SKM-1 (cell line): ENCODE results near the gene TRIM42.

ENCODE experiments used
- DNase-seq: peaks from one replicate; lab custom pipeline; 2025; ENCODE audit not compliant: unreplicated experiment; lab: John Stamatoyannopoulos, UW

TRIM42 gene

DNA sequence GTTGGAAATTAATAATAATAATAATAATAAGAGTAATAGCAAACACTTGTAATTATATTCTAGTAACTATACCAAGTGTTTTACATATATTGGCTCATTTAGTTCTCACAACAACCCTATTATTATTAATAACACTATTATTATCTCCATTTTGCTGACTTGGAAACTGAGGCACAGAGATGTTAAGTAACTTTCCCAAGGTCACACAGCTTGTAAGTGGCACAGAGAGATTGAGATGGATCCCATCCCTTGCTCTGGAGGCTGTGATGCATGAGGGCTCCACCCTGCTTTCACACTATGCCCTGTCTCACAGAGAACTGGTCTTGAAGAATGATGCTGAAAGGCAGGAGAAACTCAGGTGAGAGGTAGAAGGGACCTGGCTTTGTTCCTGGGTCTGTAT lies 31.9 kb downstream of the TRIM42 start:
- no peak for DNase-seq

DNA sequence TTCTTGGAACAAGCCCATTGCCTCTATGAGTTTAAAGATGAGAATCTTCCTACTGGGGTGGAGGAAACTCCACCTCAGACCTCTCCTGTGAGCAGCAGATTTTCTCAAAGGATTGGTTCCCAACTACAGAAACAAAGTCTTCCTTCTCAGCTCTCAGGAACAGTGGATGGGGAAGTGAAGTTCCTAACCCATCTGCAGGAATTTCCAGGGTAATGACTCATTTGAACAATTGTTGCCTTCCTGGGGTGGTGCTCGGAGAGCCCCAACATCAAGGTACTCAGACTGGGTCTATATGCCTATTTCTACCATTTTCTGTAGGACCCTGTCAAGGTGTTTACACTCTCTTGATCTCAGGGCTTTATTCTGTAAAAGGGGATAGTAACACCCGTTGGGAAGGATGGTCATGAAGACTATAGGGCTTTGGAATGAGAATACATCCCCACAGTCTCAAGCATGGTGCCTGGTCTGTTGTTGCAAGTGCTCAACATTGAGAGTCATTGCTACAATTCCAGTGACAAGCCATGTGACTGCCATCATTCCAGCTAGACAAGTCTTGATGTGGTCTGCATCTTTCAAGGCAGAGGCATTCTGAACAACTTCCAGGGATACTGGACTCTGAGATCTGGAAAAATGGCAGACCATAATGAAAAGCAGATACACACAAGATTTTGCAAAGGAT lies 33.0 kb downstream of the TRIM42 start:
- DNase-seq, result no peak

DNA sequence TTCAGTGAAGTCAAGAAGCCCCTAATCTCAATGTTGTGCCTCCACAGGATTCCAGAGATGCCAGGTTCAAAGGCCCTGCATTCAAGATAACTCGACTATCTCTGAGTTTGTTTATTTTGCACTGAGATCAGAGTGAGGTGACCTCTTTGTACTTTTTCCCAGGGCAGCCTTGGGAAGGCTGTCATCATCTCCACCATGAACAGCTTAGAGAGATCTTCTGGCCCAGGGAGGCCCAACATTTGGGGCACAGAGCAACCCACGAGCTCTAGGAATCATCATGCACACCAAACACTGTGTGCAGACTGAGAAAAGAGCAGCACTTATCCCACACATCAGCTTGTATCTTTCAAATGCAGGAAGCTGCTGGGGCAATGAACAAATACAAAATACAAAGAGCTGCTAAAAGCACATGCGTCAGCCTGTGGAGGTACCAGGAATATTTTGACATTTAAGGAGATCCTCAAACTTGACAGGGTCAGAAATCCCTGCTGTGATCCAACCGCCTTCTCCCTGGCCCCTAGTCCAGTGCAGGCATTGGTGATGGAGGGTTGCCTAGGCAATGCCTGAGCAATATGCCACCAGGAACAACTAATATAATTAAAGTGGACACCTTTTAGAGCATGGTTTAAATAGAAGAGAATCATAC lies 33.6 kb downstream of the TRIM42 start:
- no peak for DNase-seq

DNA sequence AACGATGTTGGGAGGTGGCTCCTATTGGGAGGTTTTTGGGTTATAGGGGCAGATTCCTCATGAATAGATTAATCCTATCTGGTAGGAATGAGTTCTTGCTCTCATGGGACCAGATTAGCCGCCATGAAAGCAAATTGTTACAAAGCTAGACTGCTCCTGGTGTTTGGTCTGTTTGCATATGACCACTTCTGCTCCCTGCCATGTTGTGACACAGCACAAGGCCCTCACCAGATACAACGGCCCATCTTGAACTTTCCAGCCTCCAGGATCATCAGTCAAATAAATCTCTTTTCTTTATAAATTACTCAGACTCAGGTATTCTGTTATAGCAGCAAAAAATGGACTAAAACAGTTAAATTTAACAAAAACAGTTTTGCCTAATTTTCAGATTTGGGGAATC lies 34.4 kb downstream of the TRIM42 start:
- DNase-seq, result no peak

DNA sequence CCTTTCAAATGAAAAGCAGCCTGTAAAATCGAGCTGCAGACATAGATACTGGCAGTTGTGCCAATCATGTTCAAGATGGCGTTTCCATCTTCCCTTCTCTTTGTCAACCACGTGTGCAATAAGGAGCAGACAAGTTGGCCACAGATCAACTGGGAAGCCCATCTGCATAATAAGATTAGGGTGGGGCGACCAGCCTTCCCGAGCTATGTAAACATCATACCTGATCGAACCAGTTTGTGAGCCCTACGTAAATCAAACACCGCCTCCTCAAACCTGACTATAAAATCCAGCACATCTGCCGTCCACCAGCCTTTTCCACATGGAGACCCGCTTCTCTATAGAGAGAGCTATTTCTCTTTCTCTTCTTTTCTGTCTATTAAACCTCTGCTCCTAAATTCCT lies 37.2 kb downstream of the TRIM42 start:
- DNase-seq, result no peak

DNA sequence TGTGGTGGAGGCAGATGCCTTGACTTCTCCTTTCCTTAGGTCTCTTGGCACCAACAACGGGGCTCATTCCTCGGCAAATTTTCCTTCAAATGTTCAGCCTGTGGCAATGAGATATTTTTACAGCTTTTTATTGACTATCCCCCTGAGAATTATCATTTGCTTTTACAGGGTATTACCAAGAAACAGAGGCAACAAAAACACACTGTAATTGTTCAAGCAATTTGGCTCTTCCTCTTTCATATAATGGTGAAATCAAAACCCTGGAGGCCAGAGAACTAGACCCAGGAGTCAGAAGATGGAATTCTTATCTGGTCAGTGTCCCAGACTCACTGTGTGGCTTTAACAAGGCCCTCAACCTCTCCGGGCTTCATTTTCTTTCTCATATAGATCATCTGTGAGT lies 40.1 kb downstream of the TRIM42 start:
- no peak for DNase-seq

DNA sequence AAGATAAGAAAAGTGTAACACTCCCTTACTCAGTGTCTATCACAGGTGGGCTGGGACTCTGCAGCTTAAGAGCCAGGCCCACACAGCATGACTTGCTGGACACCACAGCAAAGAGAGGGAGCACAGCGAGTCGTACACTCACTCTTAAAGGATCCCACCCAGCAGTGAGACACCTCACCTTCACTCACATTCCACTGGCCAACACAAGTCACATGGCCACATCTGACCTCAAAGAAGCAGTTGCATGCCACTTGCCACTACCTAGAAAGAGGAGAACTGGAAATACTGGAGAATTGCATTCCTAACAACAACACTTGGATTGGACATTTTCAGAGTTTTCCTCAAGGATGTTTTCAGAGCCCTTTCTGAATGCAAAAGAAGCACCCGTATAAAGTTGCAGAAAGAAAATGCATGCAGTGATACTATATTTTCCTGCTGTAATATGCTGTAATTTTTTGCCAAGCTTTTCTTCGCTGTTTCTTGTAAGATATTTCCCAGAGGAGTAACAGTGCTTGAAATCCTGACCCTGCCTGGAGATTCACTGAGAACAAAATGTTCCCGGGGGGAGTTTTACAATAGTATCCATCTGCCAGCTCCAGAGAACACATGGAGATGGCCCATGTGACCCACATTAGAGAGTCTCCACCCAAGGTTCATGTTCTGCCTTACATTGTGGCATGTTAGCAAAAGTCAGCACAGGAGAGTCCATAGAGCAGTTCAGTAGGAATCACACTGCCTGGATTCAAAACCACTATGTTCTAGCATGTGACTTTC lies 42.2 kb downstream of the TRIM42 start:
- DNase-seq, result no peak

DNA sequence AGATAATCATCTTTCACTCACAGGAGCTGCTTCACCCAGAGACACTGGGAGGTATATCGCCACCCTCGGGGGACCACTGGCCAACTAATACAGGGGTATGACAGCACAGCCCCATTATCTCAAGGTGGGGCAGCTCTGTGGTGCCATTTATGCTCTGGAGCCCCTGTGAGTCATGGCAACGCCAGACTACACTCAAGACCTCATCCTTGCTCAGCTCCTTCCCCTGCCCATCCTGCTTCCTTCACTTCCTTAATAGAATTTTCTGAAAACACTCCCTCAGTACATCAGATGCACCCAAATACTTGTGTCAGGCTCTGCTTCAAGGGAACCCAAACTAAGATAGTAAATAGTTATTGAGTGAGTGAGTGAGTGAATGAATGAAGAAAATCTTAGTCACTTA lies 45.7 kb downstream of the TRIM42 start:
- DNase-seq, result no peak

DNA sequence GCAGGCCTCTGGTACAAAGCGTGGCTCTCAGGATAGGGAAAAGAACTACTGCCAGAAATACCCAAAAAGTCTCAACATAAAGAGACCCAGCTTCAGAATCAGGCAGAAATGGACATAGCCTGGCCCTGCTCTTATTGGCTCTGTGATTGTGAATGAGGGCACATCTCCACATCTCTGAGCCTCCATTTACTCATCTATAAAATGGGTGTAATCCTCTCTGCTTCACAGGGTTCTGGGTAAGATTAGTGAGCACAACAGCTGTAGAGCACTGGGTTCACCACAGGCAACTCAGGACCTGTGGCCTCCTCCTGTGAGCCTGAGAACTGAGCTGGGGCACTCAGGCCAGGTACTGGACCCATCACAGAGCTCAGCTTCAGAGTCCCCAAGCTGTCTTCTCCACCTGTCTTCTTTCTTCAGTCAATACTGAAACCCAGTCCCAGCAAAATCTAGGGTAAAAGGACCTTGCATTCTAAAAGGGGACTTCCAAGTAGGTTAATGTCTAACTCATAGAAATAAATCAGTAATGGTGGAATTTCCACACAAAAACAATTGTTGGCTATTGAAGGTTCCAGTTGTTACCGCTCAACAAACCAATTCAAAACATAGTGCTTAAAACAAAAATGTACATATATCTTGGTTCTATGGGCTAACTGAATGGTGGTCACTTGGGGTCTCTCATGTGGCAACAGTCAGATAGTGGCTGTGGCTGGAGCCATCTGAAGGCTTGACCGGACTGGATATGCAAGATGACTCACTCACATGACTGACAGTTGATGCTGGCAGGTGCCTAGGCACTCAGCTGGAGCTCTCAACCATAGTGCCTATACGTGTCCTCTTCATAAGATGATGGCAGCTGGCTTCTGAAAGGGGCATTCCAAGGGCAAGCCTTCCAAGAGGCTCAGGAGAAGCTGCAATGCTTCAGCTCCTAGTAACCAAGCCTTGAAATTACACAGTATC lies 47.3 kb downstream of the TRIM42 start:
- DNase-seq, result no peak

DNA sequence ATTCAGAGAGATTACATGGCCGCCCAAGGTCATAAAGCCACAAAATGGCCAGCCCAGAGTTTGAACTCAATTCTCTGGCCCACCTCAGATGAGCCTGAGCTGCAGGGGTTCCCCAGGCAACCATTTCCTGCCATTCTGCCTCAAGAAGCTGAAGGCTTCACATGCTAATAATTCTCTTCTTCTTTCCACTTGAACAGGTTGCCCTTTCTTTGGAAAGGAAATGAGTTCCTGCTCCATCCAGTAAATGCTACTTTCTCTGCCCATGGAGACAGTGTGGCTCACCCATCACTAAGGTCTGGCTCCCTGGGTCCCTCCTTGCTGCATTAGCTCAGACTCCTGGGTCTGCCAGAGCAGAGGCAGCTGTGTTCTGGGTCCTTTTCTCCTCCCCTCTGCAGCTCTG lies 48.2 kb downstream of the TRIM42 start:
- no peak for DNase-seq

DNA sequence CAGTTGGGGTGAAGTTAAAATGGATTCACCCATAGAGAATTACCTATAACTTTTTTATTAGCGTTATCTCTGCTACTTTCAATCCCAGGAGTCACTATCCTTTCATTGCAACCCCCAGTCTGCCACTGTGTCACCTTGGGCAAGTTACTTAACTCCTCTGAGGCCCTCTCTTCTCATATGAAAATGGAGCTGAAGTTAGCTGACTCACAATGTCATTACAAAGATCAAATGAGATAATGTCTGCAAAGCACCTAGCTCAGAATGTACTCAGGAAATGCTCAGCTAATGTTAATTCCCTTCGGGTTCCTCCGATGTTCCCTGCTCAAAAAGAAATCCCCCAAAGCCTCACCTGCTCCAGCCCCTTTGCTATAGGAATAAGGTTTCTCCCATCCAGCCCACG lies 50.0 kb downstream of the TRIM42 start:
- DNase-seq, result no peak

DNA sequence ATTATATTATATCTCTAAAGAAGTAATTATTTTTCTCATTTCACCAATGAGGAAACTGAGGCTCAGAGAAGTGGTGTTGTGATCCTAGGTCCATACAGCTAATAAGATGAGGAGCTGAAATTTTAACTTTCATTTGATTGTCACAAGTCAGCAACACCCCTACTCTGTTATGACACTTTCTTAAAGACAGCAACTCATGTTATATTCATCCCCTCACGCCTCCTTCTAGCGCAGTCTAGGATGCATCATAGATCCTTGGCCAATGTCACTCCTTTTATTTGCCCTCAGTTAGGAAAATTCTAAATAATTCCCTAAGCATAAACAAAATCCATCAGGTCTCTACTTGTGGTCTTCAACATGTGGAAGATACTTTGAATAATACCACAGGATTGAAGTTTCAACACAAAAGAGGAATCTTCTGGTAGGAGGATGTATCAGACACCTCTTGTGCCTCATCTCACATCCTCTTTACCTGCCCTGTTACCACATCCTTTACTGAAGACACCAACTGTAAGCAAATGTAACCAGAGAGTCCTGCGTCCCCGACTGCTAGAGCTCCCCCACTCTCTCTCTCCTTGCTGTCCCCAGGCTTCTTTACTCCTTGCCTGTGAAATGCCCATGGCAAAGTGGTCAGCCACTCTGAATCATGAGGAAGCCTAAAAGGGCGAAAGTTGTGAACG lies 53.7 kb downstream of the TRIM42 start:
- no peak for DNase-seq

DNA sequence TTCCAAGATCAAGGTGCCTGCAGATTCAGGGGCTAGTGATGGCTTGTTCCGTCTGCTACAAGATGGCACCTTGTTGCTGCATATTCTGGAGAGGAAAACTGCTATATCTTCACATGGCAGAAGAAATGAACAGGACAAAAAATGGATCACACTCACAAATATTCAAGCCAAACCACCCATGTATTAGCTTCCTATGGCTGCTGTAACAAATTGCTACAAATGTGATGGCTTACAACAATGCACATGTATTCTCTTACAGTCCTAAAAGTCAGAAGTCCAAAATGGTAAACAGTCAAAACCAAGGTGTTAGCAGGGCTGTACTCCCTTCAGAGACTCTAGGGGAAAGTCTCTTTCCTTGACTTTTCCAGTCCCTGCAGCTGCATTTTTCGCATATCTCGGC lies 55.8 kb downstream of the TRIM42 start:
- DNase-seq, result no peak

DNA sequence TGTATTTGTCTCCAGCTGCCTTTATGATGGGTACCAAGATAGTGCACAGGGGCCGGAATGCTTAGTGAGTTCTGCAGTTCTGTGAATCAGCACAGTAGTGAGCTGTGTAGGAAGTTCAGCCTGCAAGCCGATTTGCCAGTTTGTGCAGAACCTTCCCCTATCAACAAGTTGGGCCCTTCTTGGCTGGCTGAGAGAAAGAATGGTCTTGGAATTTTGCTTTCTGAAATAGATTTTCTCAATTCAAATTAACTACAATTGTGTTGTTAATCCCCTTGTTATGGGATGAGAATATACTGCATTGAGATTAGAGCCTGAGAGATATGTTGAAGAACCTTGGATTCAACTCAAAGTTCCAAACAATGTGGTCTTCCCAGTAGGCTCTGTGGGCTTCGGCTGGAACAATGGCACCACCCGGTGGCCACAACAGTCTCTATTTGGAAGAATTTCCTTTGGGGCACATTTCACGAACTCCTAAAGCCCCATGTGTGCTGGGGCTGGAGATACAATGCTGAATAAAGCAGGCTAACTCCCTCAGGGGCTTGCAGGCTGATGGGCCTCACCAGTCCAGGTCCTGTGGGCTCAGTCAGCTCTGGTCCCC lies 59.1 kb downstream of the TRIM42 start:
- DNase-seq, result no peak

DNA sequence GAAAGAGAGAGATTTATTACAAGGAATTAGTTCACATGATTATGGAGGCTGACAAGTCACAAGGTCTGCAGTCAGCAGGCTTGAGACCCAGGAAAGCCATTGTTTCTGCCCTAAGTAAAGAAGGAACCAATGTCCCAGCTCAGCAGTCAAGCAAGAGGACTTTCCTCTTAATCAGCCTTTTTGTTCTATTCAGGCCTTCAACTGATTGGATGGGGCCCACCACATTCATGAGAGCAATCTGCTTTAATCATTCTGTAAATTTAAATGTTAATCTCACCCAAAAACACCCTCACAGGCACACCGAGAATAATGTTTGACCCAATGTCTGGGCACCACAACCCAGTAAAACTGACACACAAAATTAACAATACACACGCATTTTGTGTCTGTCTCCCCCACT lies 64.3 kb downstream of the TRIM42 start:
- DNase-seq, result no peak

DNA sequence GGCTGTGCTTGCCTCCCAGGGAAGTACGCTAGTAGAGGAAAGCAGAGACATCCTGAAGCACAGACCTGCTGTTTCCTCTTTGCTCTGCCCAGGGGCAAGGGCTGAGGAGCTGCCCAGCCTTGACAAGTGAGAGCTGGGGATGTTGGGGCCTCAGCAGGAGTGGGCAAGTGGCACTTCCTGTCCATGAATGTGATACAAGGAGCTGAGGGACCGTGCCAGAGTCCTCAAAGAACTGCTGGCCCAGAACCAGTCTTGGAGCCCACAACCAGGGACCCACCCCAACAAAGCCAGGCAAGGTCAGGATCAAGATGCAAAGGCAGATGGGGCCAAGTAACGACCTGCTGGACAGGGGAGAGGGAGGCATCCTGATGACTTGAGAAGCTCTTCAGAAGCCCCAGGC lies 70.3 kb downstream of the TRIM42 start:
- DNase-seq, result no peak

DNA sequence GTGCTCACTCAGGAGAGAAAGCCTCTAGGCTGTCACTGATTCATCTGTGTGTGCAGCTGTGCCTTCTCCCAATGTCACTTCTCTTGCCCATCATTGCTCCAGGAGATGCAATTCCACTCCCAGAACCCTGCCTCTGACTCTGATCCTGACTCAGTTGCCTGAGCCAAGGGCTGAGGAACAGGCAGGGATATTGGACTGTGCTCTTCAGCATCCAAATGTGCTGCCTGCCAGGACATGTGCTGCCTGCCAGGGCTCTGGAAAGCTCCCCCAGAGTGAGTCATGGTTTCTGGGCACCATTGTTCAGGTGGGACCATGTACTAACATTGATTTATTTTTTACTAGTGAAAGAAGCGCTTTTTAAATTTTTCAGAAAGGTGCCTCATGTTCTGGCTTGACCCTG lies 71.0 kb downstream of the TRIM42 start:
- DNase-seq, result no peak
